ENCODE measurements around the gene RAB40B.

DNA sequence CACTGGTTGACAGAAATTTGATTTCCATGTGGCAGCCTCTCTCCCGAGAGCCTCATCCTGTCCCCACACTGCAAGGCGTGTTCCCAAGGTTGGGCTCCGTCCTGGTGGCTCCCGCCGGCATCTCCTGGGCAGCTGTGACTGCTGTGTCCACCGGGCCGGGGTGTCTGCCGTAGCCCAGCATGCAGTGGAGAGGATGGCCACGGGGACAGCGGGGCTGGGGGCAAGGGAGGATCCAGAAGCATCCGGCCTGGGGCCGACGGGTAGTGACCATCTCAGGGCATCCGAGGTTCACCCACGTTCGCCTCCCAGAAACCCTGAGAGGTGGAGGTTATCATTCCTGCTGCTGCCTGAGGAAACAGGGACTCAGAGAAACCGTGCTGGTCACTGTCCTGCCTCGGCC, 7.3 kb upstream of the RAB40B start:
- TF ChIP-seq, protein P1, sequence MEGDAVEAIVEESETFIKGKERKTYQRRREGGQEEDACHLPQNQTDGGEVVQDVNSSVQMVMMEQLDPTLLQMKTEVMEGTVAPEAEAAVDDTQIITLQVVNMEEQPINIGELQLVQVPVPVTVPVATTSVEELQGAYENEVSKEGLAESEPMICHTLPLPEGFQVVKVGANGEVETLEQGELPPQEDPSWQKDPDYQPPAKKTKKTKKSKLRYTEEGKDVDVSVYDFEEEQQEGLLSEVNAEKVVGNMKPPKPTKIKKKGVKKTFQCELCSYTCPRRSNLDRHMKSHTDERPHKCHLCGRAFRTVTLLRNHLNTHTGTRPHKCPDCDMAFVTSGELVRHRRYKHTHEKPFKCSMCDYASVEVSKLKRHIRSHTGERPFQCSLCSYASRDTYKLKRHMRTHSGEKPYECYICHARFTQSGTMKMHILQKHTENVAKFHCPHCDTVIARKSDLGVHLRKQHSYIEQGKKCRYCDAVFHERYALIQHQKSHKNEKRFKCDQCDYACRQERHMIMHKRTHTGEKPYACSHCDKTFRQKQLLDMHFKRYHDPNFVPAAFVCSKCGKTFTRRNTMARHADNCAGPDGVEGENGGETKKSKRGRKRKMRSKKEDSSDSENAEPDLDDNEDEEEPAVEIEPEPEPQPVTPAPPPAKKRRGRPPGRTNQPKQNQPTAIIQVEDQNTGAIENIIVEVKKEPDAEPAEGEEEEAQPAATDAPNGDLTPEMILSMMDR (IDR thresholded peaks at IDR 0.05; ENCODE audit: low read depth, low read length): no peak
- no peak for TF ChIP-seq EZH2phosphoT487 (IDR thresholded peaks at IDR 0.05; ENCODE audit: low read depth)
